DMS 273 (cell line): ENCODE results near the gene ARID4B.

Source experiments
- DNase-seq: peaks from one replicate; lab custom pipeline; 2025; ENCODE audit not compliant: unreplicated experiment; lab: John Stamatoyannopoulos, UW

Gene ARID4B

GRCh38 chr1:235130766-235131270 lies 197.2 kb downstream of the ARID4B start:
- DNase-seq: no peak

- DNase-seq: no peak
These were observed 198.0 kb downstream of the ARID4B start for GRCh38 chr1:235129774-235130570.

GRCh38 chr1:235128456-235129328 lies 199.3 kb downstream of the ARID4B start, which contains the start of gene TOMM20:
TOMM20 (minus strand) TSS chr1:235128837; CDS start chr1:235128715, 122 bp downstream.
- peak; percentile 99 for DNase-seq

GRCh38 chr1:235127732-235128455 lies 200.1 kb downstream of the ARID4B start:
- DNase-seq: peak; percentile 34

GRCh38 chr1:235127203-235127602 lies 200.8 kb downstream of the ARID4B start:
- peak; percentile 32 for DNase-seq

- no peak for DNase-seq
These were observed 203.3 kb downstream of the ARID4B start for GRCh38 chr1:235124665-235125064.

GRCh38 chr1:235124111-235124510 lies 203.9 kb downstream of the ARID4B start:
- no peak for DNase-seq

GRCh38 chr1:235122348-235122747 lies 205.6 kb downstream of the ARID4B start:
- no peak for DNase-seq
